NOMO-1 treated with DMSO at 0.1 percent for 48 hours (cell line): Measurements from ENCODE around the gene DEPDC5.
A peak's percentile ranks its signal among the peaks of the same experiment; 100 is the strongest.

Experiments used
- DNase-seq: peaks from one replicate; lab custom pipeline; 2025; ENCODE audit not compliant: unreplicated experiment; lab: John Stamatoyannopoulos, UW

DEPDC5 gene

GRCh38 chr22:31891366-31892079 lies 137.7 kb downstream of the DEPDC5 start:
- DNase-seq: peak; percentile 16

- no peak for DNase-seq
These were observed 138.2 kb downstream of the DEPDC5 start for GRCh38 chr22:31892080-31892433.

GRCh38 chr22:31893460-31893859 lies 139.6 kb downstream of the DEPDC5 start:
- DNase-seq: no peak

GRCh38 chr22:31895411-31896123 lies 141.7 kb downstream of the DEPDC5 start:
- no peak for DNase-seq

- no peak for DNase-seq
These were observed 142.7 kb downstream of the DEPDC5 start for GRCh38 chr22:31896472-31896871.

- DNase-seq: no peak
These were observed 144.3 kb downstream of the DEPDC5 start for GRCh38 chr22:31897842-31898805.

- no peak for DNase-seq
These were observed 145.1 kb downstream of the DEPDC5 start for GRCh38 chr22:31898926-31899325.

- DNase-seq: no peak
These were observed 145.8 kb downstream of the DEPDC5 start for GRCh38 chr22:31899669-31900068.

- no peak for DNase-seq
These were observed 147.7 kb downstream of the DEPDC5 start for GRCh38 chr22:31901388-31902137.

- DNase-seq: no peak
These were observed 150.8 kb downstream of the DEPDC5 start for GRCh38 chr22:31904651-31905050.

GRCh38 chr22:31905356-31905755 lies 151.5 kb downstream of the DEPDC5 start:
- no peak for DNase-seq

GRCh38 chr22:31906086-31906485 lies 152.3 kb downstream of the DEPDC5 start:
- DNase-seq: no peak

GRCh38 chr22:31906569-31906968 lies 152.8 kb downstream of the DEPDC5 start:
- DNase-seq: no peak

- DNase-seq: no peak
These were observed 156.2 kb downstream of the DEPDC5 start for GRCh38 chr22:31909977-31910376.

GRCh38 chr22:31911565-31912406 lies 158.0 kb downstream of the DEPDC5 start:
- DNase-seq: no peak

GRCh38 chr22:31912407-31912743 lies 158.6 kb downstream of the DEPDC5 start:
- no peak for DNase-seq

GRCh38 chr22:31915586-31915985 lies 161.8 kb downstream of the DEPDC5 start:
- no peak for DNase-seq

- DNase-seq: peak; percentile 80
These were observed 163.6 kb downstream of the DEPDC5 start for GRCh38 chr22:31917227-31917921.

- no peak for DNase-seq
These were observed 165.9 kb downstream of the DEPDC5 start for GRCh38 chr22:31919730-31920129.
